GM21717 (cell line): ENCODE measurements around the gene SLC44A3.

Source experiments
- ATAC-seq: cut with Tn5 transposase; IDR thresholded peaks from one replicate; pipeline ENCODE4 v1.9.1; 2021; ENCODE audit warnings: mild to moderate bottlenecking, moderate library complexity; ENCODE audit not compliant: unreplicated experiment

Gene SLC44A3

DNA sequence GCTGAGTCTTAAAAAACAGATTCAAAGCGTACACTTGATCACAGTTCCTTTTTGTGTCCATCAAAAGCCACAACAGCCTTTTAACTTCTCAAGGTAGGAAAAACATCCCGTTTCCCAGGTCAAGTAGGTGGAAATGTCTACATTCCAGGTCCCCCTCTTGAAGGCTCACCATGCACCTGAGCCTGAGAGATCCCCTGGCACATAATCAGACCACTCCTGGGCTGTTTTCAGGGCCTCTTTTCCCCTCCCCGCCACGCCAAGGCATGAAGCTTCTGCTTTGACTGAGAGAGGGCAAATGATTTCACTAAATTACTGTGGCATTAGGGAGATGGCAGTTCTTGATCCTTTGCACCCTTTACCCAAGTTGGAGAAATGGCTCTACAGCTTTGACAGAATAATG lies 85.0 kb downstream of the SLC44A3 start:
- ATAC-seq: no peak

DNA sequence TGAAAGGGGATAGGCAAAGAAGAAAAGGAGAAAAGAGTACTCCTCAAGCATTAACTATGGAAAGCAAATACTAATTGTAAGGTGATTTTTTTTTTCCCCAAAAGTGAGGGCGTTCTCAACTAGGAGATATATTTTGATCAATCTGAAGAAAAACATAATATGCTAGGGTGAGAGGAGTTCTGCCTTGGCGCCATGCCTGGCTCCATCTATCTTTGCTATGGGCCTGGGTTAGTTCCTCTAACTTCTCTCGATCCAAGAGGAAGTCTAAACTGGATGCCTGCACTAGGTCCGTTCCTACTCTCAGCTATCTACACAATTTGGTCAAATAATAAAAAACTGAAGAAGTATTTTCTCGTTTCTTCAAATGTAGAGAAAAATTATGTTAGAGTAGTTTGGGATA lies 86.2 kb downstream of the SLC44A3 start:
- no peak for ATAC-seq

DNA sequence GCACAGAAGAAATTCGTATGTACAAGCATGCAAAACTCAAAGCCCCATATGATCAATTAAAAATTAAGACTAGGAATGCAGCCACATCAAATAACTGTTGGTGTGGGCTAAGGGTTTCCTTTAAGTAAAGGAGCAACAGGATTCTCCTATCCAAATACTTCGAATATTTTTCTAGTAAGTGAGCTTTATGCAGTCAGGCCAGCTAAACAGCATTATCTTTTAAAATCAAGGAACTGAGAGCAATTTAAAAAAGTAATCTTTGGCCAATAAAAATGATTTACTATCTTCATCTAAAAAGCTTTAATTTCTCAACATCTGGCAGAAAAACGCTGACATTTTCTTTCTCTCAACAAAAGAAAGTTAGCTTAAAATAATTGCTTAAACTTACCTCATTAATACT lies 87.0 kb downstream of the SLC44A3 start:
- ATAC-seq: no peak

DNA sequence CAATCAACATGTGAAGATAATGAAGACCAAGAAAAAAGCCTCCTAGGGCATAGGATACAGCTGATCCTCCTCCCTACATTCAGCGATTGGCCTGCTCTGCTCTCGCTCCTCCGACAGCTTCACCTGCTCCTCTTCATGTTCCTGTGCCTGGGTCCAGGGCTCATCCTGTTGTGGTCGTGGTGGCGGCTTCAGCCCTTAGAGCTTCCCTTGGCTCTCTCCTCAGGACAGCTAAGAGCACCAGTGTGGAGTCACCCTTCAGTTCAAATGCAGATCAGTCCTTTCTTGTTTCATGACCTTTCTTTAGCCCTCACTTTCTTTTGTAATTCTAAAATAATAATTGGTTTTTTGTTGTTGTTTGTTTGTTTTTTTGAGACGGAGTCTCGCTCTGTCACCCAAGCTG lies 88.0 kb downstream of the SLC44A3 start:
- ATAC-seq: no peak

DNA sequence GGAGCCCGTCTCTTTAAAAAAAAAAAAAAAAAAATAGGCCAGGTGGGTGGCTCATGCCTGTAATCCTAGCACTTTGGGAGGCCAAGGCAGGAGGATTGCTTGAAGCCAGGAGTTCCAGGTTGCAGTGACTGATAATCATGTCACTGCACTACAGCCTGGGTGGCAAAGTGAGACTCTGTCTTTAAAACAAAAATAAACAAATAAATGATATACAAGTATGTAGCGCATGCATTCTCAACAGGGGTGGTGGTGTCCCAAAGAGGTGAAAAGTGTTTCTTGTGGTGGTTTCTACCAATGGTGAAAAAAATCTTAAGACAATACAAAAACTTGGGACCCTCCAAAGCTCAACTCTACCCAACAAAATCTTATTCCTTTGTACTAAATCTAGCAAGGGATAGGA lies 88.8 kb downstream of the SLC44A3 start:
- ATAC-seq: no peak

DNA sequence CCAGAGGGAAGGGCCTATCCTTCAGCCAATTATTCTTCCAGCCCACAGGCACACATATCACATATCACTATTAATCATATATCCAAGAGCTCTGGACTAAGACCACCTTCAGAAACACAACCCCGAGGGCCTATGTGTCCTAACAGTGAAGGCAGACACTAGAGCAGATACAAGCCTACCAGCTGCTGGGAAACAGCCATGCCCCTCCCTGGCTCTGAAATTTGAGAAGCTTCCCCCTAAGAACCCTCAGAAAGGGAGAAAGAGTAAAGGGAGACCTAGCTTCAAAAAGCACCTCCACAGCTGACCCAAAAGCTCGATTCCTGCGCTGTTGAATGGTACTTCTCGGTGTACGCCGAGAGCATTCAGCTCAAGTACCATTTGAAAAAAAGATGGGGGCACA lies 89.3 kb downstream of the SLC44A3 start:
- ATAC-seq: no peak

DNA sequence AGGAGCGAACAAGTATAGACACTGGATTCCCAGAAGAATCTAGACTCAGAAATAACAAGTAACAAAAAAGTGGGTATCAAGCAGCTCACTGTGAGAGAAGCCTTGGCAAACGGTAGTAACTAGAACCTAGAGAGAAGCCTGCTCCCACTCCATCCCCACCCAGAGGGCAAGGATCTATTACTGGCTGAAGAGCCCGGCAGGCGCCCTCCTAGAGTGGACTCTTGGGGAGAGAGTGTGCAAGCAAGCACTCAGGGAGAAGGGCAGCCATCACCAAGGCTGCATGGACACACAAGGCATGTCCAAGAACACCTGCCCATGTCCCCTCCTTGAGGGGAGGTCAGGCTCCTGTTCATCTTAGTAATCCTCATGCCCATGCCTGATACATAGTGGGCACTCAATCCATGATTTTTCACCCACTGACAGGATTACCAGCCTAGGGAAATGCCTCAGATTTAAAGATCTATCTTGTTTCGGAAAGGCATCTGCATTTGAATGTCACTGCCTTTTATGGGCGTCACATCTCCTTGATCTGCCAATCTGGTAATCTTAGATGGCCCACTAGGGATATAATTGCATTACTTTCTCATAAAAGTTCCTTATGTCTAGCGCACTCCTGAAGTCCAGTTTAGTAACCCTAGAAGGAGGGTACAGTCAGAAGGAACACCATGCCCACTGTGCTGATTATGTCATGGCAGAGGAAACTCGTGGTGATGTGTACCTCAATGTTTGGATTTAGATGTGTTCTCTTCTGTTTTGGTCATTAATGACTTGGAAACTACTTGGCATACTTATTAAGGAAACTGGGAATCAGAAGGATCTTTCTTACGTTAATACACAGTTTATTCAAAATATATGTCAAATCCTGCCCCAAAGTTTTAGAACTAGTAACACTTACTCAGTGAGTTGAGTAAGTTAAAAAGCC lies 92.4 kb downstream of the SLC44A3 start:
- ATAC-seq: no peak

DNA sequence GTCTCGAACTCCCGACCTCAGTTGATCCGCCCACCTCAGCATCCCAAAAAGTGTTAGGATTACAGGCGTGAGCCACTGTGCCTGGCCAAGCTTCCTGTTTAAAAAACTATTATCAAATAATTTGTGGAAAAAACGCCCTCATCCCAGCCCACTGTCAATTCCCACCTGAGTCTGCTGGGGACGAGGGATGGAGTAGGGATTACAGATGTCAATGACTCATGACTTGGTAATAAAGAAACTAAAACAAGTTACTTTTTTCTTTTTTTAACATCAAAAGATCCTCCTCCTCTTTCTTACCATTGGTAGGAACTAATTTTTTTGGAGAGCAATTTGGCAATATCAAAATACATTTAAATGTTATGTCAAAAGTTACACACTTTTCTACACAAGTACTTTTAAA lies 97.1 kb downstream of the SLC44A3 start:
- ATAC-seq: no peak

DNA sequence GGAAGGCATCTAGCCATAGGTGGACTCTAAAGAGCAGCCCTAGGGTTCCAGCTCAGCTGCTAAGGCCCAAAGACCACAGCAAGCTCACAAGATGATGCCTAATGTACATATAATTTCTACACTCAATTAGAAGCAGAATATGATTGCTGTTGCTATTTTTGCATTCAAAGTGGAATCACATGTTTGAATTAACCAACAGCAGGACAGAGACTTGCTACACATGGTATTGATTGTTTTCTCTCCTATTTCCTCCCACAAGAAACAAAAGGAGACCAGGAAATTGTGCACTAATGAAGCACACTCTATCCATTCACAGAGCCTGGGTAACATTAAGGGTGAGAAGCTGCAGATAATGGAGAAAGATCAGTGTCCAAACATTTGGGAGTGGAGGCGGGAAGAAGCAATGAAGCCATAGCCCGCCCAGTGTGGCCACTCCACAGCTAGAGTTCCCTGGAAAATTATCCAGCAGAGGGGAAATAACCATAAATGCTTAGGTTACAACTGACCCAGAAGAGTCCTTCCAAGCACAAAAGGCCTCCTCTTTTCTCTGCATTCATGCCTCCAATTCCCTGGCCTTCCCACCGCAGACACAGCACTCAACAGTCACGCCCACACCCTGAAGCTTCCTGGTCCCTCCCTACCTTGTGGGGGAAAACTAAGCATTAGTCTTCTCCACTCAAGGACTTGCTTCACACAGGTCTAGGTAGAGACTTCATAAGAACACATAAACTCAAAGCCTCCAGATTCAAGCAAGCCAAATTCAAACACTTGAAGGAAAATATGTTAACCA lies 99.3 kb downstream of the SLC44A3 start:
- no peak for ATAC-seq

DNA sequence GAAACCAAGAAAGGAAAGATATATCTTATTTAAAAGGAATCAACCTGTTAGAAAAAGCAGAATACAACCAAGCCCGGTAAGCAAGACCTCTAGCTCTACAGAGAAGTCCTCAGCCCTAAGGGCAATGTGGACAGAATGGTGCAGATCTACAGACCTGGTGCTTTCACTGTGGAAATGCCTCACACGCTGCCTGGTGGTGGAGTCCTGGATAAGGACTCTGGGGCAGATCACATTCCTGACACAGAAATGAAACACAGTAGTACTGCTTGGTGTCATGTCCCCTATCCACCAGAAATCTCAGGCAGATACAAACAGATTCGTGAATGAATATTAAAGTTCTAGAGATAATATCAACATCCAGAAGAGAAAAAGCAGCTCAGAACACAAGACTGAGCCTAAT lies 99.9 kb downstream of the SLC44A3 start:
- ATAC-seq: no peak

DNA sequence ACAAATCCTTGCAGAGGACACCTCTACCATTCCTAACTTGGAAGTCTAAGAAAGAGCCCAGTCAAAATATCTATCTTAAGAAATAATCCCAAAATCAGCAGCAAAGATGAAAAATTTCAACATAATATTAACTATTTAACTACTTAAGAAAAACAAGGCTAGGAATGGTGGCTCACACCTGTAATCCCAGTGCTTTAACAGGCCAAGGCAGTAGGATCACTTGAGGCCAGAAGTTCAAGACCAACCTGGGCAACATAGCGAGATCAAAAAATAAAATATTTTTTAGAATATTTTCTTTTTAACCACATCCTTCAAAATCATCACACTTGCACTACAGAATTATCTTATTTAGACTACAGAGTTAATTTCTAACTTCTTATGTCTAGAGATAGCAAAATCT lies 101.8 kb downstream of the SLC44A3 start:
- ATAC-seq: no peak

DNA sequence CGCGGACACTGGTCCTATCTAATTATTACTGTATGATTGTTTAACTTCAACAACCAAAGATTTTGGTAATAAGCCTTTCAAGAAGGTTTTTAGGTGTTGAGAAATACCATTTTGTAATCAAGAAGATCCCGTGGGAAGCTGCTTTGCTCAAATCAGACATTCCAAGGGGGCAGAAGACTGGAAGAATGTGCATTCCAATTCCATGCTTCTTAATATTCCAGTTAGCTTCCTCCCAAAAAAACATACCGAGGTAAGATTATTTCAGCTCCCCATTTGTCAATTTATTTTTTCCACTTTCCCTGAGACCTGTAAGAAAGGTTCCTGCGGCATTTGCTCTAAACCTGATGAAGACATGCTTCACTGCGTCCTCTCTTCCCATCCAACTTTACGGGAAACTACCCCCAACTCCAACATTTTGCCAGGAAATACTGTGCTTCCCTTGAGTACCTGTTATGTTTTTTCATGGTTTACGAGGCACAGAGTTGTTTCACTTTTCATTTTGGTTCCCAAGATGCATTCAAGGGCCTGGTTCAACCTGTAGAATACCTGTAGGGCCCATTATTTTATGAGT lies 102.7 kb downstream of the SLC44A3 start:
- no peak for ATAC-seq

DNA sequence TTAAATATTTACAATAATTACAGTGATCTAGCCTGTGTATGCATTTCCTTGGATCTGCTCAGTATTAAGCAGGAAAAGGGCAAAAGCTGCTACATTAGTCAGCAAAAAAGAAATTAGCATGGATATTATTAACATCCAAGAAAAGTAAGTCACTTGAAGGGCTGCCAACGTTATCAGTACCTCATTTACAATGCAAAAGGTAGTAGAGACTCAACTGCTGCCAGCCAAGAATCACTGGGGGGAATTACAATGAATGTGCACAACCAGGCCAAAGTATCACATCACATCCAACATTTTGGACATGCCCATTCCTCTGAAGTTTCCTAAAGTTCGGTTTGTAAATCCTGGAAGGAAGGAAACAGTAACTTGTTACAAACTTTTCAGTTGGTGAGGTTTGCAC lies 104.8 kb downstream of the SLC44A3 start:
- no peak for ATAC-seq

DNA sequence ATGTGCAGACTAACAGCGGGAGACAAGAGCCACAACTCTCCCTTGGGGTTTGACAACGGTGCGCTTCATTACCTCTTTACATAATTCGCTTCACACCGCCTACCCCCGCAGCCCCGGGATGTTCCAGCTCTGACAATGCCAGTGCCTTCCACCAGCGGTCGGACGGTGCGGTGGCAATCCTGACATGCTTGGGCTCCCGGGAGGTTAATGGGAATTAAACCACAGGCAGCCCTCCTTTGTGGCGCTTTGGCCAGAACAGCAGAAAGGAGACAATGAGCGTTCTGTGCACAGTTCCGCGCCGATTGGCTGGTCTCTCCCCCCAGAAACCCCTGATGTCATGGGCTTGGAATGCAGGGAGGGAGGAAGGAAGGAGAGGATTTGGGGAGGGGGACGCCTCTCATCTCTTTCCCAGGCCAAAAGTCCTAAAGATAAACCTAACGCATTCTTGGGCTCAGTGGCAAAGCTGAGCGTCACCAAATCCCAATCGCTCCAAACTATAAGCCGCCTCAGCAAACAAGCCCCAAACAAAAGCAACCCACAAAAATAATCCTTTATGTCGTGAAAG lies 105.5 kb downstream of the SLC44A3 start:
- ATAC-seq: no peak

DNA sequence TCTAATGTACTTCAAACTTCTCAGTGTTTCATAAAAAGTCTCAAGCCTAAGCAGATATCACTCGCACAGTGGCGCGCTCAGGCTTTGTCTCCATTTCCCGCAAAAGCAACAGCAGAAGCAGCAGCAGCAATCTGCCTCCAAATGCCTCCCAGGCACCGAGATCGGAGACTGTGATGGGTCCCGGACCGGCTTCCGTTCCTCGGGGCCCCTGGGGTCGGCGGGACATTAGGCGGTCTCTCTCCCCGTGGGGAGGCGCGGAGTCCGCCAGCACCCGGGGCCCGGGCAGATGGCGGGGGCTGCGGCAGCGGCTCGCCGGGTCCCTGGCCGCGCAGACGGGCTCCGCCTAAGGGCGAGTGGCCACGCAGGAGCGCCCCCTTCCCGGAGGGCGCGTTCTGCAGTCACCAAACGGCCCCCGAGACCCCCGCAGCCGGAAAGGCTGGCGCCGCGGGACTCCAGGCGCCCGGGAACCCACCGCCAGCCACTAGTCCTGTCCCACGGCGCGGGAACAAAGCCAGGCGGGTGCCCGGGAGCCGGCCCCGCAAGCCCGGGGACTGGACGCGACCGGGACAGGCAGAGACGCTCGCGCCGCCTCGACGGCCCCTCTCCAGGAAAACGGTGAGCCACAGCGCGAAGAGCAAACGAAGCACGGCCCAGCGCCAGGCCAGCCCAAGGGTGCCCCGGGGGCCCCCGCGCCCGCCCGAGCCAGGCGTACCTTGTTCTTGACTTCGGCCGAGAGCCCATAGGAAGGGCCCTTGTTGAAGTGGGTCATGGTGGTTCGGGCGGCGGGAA lies 106.2 kb downstream of the SLC44A3 start:
- ATAC-seq: peak; percentile 30

DNA sequence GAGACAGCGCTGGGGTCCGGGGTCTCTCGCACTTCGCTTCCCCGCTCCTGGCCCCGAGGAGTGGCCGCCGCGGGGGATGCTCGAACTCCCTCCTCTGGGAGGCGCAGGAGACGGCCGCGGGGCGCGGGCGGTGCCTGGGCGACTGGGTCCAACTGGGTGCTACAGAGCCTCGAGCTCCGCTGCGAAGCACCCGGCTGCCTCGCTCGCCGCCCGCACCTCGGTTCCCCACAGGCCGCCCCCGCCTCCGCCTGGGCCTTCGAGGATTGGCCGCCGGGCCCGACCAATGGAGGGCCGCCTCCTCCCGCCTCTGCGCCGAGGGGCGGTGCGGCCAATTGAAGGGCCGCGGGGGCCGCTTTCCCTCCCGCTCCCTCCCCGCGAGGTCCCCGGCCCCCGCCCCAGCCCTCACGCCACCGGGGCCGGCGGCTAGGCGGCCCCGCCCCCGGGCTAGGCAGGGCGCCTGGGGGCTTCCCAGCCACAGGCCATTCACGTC lies 106.8 kb downstream of the SLC44A3 start, which contains the start of gene CNN3:
CNN3 (minus strand) TSS at position 196 of the 490 bp plus-strand sequence. CDS start 216 bp downstream, outside the sequence.
- ATAC-seq: peak; percentile 74

DNA sequence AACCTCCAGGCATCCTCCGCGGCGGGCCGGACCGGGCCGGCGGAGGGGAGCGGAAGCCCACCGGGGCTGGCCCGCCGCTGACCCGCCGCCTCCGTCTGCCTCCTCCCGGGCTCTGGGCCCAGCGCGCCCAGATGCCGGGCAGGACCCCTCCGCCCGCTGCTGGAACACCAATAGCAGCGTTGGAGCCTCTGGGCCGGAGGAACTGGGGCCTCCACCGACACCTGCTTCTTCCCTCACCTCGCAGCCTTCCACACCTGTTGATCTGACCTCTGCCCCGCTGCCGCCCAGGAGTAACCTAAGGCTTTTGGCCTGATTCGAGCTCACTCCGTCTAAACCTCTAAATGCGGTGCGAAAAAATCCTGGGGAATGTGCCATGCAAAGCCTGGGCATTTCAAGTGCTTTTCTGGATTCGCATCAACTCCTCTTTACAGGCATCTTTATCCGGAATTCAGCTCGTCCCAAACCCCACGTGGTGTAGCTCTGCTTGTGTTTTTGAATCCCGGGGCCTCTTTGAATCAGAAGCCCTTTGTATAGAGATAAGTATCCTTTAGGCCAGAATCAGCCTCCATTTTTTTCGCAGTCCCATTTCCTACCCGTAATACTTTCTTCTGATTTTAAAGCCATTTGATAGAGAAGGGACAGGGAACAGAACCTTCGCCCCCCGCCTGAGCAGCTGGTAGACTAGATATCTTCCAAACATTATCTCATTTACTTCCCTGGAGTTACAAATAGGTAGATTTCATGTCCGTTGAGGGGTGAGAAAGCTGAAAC lies 107.4 kb downstream of the SLC44A3 start:
- peak; percentile 9 for ATAC-seq

DNA sequence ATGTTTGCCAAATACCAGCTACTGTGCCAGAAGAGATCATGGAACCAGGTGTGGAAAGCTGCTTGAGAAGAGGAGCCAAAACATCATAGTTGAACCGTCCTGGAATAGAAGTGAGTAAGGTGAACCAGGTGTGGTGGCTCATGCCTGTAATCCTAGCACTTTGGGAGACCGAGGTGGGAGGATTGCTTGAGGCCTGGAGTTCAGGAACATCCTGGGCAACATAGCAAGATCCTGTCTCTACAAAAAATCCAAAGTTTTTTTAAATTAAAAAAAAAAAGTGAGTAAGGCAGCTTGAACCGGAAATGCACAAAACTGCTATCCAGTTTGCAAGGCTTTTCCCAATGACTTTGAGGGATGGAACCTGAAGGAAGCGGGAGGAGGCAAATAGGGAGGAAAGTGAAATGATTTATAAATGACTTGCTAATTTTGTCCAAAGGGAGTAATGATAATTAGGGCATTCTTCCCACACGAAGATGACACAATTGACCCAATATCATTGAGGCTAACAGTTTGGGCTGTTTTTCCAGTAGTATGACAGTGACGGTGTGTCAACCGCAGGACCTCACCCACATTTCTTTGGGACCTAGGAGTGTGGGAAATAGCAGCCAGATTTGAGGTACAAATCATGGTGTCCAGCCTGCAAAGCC lies 108.3 kb downstream of the SLC44A3 start:
- no peak for ATAC-seq
